Measurements from ENCODE around the gene SLC6A17.

DNA sequence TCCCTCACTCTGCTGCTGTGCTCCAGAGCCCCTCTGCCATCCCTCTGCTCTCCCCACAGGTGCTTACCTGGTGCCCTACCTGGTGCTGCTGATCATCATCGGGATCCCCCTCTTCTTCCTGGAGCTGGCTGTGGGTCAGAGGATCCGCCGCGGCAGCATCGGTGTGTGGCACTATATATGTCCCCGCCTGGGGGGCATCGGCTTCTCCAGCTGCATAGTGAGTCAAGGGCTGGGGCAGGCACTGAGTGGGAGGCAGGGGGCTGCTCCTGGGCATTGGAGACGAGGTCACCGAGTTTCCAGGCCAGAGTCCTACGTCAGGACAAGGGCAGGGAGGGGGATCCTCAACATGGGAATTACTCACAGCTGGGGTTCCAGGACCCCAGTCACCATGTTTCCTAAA lies 21.7 kb downstream of the SLC6A17 start:
- TF ChIP-seq, protein P1, sequence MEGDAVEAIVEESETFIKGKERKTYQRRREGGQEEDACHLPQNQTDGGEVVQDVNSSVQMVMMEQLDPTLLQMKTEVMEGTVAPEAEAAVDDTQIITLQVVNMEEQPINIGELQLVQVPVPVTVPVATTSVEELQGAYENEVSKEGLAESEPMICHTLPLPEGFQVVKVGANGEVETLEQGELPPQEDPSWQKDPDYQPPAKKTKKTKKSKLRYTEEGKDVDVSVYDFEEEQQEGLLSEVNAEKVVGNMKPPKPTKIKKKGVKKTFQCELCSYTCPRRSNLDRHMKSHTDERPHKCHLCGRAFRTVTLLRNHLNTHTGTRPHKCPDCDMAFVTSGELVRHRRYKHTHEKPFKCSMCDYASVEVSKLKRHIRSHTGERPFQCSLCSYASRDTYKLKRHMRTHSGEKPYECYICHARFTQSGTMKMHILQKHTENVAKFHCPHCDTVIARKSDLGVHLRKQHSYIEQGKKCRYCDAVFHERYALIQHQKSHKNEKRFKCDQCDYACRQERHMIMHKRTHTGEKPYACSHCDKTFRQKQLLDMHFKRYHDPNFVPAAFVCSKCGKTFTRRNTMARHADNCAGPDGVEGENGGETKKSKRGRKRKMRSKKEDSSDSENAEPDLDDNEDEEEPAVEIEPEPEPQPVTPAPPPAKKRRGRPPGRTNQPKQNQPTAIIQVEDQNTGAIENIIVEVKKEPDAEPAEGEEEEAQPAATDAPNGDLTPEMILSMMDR (IDR thresholded peaks at IDR 0.05): no peak
- no peak for TF ChIP-seq POLR2A (IDR thresholded peaks at IDR 0.05)

Data from gastroesophageal sphincter (tissue), 3 donors.